Esophagus squamous epithelium (tissue), 4 donors: Measurements from ENCODE around the gene SMARCA2.

Experiments used
- POLR2A ChIP-seq, 4 donors: fragments of 450-650 bp; IDR thresholded peaks; one replicate each; pipeline ENCODE4 v1.6.1; 2017; ENCODE audit warnings: antibody characterized with exemption in 4 of 4, mild to moderate bottlenecking in 4 of 4, moderate library complexity in 3 of 4
- TF ChIP-seq, protein P1 (sequence below), 6 experiments: fragments of 450-650 bp in 4 of 6; fragments of 200-600 bp in 2 of 6; sonication (generic) in 2 of 6; IDR thresholded peaks; one replicate each; pipeline ENCODE4 v1.5.1; 2016 to 2019; ENCODE audit warnings: antibody characterized with exemption in 6 of 6, mild to moderate bottlenecking in 4 of 6, moderate library complexity in 4 of 6

DNA sequence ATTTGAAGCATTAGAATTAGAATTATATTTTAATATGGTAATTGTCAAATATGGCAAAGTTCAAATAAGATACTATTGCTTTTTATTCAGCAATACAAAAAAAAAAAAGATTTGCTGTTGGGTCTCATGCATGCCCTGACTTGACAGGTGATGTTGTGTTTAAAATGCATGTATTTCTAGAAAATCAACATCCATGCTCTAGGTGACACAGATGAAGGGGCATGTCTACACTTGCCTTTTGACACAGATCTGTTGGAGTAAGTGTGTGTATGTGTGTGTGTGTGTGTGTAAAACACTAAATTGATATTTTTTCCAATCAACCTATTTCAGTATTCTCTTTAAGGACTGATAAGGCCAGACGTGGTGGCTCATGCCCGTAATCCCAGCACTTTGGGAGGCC lies 38.1 kb upstream of the SMARCA2 start:
- TF ChIP-seq, protein P1, sequence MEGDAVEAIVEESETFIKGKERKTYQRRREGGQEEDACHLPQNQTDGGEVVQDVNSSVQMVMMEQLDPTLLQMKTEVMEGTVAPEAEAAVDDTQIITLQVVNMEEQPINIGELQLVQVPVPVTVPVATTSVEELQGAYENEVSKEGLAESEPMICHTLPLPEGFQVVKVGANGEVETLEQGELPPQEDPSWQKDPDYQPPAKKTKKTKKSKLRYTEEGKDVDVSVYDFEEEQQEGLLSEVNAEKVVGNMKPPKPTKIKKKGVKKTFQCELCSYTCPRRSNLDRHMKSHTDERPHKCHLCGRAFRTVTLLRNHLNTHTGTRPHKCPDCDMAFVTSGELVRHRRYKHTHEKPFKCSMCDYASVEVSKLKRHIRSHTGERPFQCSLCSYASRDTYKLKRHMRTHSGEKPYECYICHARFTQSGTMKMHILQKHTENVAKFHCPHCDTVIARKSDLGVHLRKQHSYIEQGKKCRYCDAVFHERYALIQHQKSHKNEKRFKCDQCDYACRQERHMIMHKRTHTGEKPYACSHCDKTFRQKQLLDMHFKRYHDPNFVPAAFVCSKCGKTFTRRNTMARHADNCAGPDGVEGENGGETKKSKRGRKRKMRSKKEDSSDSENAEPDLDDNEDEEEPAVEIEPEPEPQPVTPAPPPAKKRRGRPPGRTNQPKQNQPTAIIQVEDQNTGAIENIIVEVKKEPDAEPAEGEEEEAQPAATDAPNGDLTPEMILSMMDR (IDR thresholded peaks at IDR 0.05): no peak
- no peak for TF ChIP-seq POLR2A (IDR thresholded peaks at IDR 0.05)
